Kidney (tissue), 14 donors: ENCODE data around the gene TNNI3K. TPM values are rescaled to one million over a fixed set of nuclear protein-coding genes. Genes with fewer than 3 reads are reported as not detected.

Source experiments
- DNase-seq, 5 donors: peaks; one replicate each; pipeline ENCODE4 v3.0.0-alpha.2; 2013 to 2020
- FAIRE-seq: peaks from 2 replicates; lab custom pipeline; 2012; peaks lifted over from hg19 to GRCh38; lab: Jason Lieb, UNC
- H3K27ac ChIP-seq, 2 donors: one replicate each; pipeline ENCODE4 v1.7.0; 2013; ENCODE audit warnings: low read depth in 2 of 2, low read length in 2 of 2, inconsistent platforms in 1 of 2
- H3K27me3 ChIP-seq: one replicate; pipeline ENCODE4 v1.7.1; 2013; ENCODE audit warnings: low read length, inconsistent platforms; ENCODE audit not compliant: control insufficient read depth, insufficient read depth
- H3K36me3 ChIP-seq, 3 donors: one replicate each; pipeline versions ENCODE4 v1.7.0 to v1.7.1; 2013; ENCODE audit warnings: low read length in 3 of 3, control low read depth in 1 of 3, inconsistent platforms in 1 of 3; ENCODE audit not compliant: insufficient read depth in 3 of 3, control insufficient read depth in 2 of 3
- H3K4me1 ChIP-seq, 3 donors: one replicate each; pipeline versions ENCODE4 v1.7.0 to v1.7.1; 2013; ENCODE audit warnings: low read length in 3 of 3, inconsistent platforms in 1 of 3, low read depth in 1 of 3; ENCODE audit not compliant: control insufficient read depth in 2 of 3, insufficient read depth in 2 of 3
- H3K4me3 ChIP-seq, 3 donors: one replicate each; pipeline versions ENCODE4 v1.7.0 to v1.8.1; 2013; ENCODE audit warnings: low read length in 3 of 3, control low read depth in 1 of 3, inconsistent platforms in 1 of 3
- H3K9ac ChIP-seq, 3 donors: one replicate each; pipeline versions ENCODE4 v1.7.0 to v1.7.1; 2013; ENCODE audit warnings: low read length in 3 of 3, control low read depth in 1 of 3, inconsistent platforms in 1 of 3
- H3K9me3 ChIP-seq, 3 donors: one replicate each; pipeline versions ENCODE4 v1.7.0 to v1.7.1; 2013; ENCODE audit warnings: low read length in 3 of 3, control low read depth in 1 of 3, inconsistent platforms in 1 of 3; ENCODE audit not compliant: control insufficient read depth in 2 of 3, insufficient read depth in 1 of 3
- CTCF ChIP-seq: IDR thresholded peaks from 3 replicates; pipeline ENCODE4 v1.5.1; 2012; ENCODE audit warnings: mild to moderate bottlenecking, moderate library complexity, borderline replicate concordance; ENCODE audit not compliant: insufficient read depth; ENCODE audit errors: extremely low read depth
- intact Hi-C: fragments of 100-400 bp; cut with DNase I; formaldehyde crosslinking; loops from one replicate; pipeline ENCODE4 v1.11.1; 2022
- polyA plus RNA-seq: library from polyadenylated mRNA; stranded (reverse); fragments of 350-450 nt; fragmentation: Illumina TruSeq; extraction: RNeasy Lipid Tissue Mini Kit (QIAGEN cat#74804); gene quantifications from one replicate; pipeline ENCODE4 v1.2.3, GENCODE V29; 2014; ENCODE audit warnings: low read depth, low replicate concordance; ENCODE audit not compliant: insufficient read depth
- total RNA-seq: library from RNA; stranded (reverse); fragmentation: NEBNext Ultra II Directional; extraction: Animal tissue kit (Norgen Biotek cat#: 25700); gene quantifications from one replicate; pipeline ENCODE4 v1.2.1, GENCODE V29; 2021
- donor health status: control.
- donor health status: control.
- donor health status: control.
- donor health status: control.
- donor health status: control.
- donor health status: DM: yes; HTN: yes; CAD: no.
- donor health status: Normal renal cell carcinoma (clear cell type).

TNNI3K gene
- total and polyA plus RNA-seq, 2 donors from 2014 or later = 1.4 to 2.2 TPM

- no peak overlapping the region for H3K4me3 ChIP-seq
- FAIRE-seq (no peak), DNase-seq (no peak)
- H3K9me3 ChIP-seq = no peaks in the 10 kb centered on the region
- no peaks in the 10 kb centered on the region for H3K27me3 ChIP-seq
- no peak overlapping the region for H3K9ac ChIP-seq
- H3K36me3 ChIP-seq = no peaks in the 10 kb centered on the region
- TF ChIP-seq CTCF = no peak
- intact Hi-C loops = no loop called here
- H3K27ac ChIP-seq = no peak overlapping the region
- H3K4me1 ChIP-seq = no peaks in the 10 kb centered on the region
These were observed 292.9 kb downstream of the TNNI3K start for GRCh38 chr1:74528123-74528522.

GRCh38 chr1:74530892-74531291 lies 295.7 kb downstream of the TNNI3K start:
- no peak for DNase-seq
- no peak for TF ChIP-seq CTCF
- no peak overlapping the region for H3K9ac ChIP-seq
- H3K27ac ChIP-seq = no peak overlapping the region
- no peak overlapping the region for H3K4me3 ChIP-seq
- no peaks in the 10 kb centered on the region for H3K36me3 ChIP-seq
- intact Hi-C loops = no loop called here
- H3K4me1 ChIP-seq = no peaks in the 10 kb centered on the region
- no peaks in the 10 kb centered on the region for H3K9me3 ChIP-seq
- H3K27me3 ChIP-seq = no peaks in the 10 kb centered on the region
- no peak for FAIRE-seq

GRCh38 chr1:74531796-74532195 lies 296.6 kb downstream of the TNNI3K start:
- FAIRE-seq = no peak
- TF ChIP-seq CTCF = no peak
- no peaks in the 10 kb centered on the region for H3K27me3 ChIP-seq

GRCh38 chr1:74534241-74534640 lies 299.1 kb downstream of the TNNI3K start:
- Histone ChIP-seq H3K4me3 (no peak overlapping the region), H3K4me1 (no peaks in the 10 kb centered on the region), H3K9ac (no peak overlapping the region), H3K27ac (no peak overlapping the region), H3K36me3 (no peaks in the 10 kb centered on the region), H3K9me3 (no peaks in the 10 kb centered on the region), H3K27me3 (no peaks in the 10 kb centered on the region)
- DNase-seq (no peak), FAIRE-seq (no peak)
- no peak for TF ChIP-seq CTCF
- intact Hi-C loops = no loop called here

More at GRCh38 chr1:74531796-74532195, 296.6 kb downstream of the TNNI3K start:
- Histone ChIP-seq H3K36me3 (no peaks in the 10 kb centered on the region), H3K4me3 (no peak overlapping the region), H3K4me1 (no peaks in the 10 kb centered on the region), H3K9me3 (no peaks in the 10 kb centered on the region), H3K27ac (no peak overlapping the region), H3K9ac (no peak overlapping the region)
- intact Hi-C loops = no loop called here
- DNase-seq = no peak
